Measurements from ENCODE around the gene SPATA2L.

SPATA2L gene

DNA sequence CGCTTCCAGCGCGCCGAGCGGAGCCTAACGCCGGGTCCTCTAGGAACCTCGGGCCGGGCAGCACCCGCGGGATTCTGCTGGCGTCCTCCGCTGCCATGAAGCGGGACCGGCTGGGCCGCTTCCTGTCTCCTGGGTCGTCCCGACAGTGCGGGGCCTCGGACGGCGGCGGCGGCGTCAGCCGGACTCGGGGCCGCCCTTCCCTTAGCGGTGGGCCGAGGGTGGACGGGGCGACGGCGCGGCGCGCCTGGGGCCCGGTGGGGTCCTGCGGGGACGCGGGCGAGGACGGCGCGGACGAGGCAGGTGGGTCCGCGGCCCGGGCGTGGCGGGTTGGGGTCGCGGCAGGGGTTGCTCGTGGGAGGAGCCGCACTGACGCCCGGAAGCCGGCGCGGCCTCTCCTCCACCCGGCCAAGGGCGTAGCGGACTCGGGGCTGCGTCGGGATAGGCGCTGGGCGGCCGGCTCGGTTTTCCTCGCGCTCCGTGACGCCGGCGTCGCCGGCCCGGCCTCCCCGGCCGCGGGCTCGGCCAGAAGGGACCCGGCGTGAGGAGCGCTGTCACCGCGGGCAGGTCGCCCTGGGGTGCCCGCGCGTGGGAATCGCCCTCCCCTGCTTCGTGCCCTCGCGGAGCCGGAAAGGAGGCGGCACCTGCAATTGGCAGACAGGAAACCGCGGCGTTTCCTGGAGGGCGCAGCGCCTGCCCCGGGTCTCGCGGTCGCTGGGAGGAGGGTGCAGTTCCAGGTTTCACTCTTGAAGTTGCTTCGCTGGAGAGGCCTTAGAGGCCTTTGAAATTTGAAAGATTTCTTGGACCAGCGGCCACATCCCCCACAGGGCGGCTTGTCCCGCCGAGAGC, 20.3 kb upstream of the SPATA2L start:
- peak overlapping the region; percentile 80 for H3K4me3 ChIP-seq (ENCODE audit: low read depth, low read length)
- DNase-seq (ENCODE audit: low read depth), result peak; percentile 82
- TF ChIP-seq, protein P1, sequence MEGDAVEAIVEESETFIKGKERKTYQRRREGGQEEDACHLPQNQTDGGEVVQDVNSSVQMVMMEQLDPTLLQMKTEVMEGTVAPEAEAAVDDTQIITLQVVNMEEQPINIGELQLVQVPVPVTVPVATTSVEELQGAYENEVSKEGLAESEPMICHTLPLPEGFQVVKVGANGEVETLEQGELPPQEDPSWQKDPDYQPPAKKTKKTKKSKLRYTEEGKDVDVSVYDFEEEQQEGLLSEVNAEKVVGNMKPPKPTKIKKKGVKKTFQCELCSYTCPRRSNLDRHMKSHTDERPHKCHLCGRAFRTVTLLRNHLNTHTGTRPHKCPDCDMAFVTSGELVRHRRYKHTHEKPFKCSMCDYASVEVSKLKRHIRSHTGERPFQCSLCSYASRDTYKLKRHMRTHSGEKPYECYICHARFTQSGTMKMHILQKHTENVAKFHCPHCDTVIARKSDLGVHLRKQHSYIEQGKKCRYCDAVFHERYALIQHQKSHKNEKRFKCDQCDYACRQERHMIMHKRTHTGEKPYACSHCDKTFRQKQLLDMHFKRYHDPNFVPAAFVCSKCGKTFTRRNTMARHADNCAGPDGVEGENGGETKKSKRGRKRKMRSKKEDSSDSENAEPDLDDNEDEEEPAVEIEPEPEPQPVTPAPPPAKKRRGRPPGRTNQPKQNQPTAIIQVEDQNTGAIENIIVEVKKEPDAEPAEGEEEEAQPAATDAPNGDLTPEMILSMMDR (IDR thresholded peaks at IDR 0.05; ENCODE audit: insufficient read depth, low read depth, low read length, missing control alignments), result no peak

DNA sequence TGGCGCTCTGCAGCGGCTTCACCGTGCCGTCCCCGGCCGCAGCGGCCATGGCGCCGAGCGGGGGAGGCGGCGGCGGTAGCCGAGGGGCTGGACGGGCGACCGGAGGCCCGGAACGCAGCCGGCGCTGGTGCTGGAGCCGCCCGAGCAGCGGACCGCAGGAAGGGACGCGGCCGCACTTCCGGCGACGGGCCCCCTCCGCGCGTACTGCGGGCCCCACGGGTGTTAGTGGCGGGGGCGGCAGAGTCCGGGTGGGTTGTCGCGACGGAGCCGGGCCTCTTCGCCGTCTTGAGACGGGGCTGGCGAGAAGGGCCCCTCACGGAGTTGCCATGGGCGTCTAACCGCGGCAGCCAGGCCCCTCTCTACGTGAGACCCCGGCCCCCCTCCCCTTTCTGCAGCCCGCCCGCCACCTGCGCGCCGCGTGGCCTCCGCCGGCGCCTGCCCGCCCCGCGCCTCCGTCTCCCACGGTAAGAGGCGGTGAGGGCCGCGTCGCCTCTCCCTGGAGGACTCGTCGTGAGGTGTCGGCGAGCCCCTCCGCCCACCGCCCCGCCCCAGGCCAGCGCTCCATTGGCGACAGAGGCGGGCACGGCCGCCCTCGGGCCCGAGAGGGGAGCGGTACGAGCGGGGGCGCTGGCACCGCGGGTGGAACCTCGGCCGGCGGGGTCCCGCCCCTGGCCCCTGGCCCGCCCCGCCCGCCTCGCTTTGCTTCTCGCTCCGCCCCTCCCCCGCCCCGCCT, 19.5 kb upstream of the SPATA2L start, which contains the start of the genes VPS9D1 and ZNF276:
VPS9D1 (minus strand) TSS at position 86 of the 733 bp plus-strand sequence; CDS start at position 49, 37 bp downstream.
ZNF276 (plus strand) TSS at position 725 of the 733 bp plus-strand sequence. CDS start 104 bp downstream, outside the sequence.
- DNase-seq (ENCODE audit: low read depth), result peak; percentile 88
- TF ChIP-seq, protein P1 (IDR thresholded peaks at IDR 0.05; ENCODE audit: insufficient read depth, low read depth, low read length, missing control alignments), result no peak
- peak within 1 kb of the TSS; percentile 80 for H3K4me3 ChIP-seq (ENCODE audit: low read depth, low read length)

DNA sequence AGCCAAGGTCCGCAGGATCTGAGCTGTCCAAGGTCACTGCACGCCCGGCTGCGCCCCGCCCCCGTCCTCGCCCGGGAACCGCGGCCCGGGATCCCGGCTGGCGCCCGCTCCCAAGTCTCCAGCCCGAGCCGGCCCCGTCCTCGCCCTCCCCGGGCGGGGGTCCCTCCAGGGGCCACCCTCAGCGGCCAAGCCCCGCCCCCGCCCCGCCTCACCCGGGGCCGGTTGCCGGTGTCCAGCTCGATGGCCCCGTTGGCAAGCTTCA, 19.0 kb upstream of the SPATA2L start:
- TF ChIP-seq, protein P1 (IDR thresholded peaks at IDR 0.05; ENCODE audit: insufficient read depth, low read depth, low read length, missing control alignments), result no peak
- no peak for DNase-seq (ENCODE audit: low read depth)
- H3K4me3 ChIP-seq (ENCODE audit: low read depth, low read length), result peak overlapping the region; percentile 80

DNA sequence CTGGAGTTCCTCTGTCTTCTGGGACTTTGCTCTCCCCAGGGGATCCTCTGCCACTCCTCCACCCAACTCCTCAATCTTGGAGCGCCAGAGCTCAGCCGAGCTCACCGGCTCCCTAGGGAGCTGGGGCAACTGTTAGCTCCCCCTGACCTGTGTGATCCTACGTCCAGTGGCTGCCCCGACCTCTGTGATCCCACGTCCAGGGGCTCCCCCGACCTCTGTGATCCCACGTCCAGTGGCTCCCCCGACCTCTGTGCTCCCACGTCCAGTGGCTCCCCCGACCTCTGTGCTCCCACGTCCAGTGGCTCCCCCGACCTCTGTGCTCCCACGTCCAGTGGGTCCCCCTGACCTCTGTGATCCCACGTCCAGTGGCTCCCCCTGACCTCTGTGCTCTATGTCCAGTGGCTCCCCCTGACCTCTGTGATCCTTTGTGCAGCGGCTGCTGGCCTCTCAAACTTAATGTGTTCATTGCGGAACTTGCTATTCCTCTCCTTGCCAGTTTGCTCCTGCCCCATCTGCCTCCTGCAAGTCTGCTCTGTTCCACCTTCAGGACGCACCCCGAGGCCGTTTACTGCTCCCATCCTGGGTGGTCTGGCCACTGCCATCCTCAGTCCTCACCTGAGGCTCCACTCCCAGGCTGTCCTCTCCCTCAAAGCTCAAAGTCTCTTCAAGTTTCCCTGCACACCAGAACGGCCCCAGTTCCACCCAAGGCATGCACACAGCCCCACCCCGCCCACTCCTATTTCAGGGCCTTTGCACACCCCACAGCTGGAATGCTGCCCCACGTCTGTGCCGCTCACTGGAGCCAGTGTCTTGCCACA, 16.4 kb upstream of the SPATA2L start:
- no peak for DNase-seq (ENCODE audit: low read depth)
- TF ChIP-seq, protein P1 (IDR thresholded peaks at IDR 0.05; ENCODE audit: insufficient read depth, low read depth, low read length, missing control alignments), result no peak
- no peak overlapping the region for H3K4me3 ChIP-seq (ENCODE audit: low read depth, low read length)

DNA sequence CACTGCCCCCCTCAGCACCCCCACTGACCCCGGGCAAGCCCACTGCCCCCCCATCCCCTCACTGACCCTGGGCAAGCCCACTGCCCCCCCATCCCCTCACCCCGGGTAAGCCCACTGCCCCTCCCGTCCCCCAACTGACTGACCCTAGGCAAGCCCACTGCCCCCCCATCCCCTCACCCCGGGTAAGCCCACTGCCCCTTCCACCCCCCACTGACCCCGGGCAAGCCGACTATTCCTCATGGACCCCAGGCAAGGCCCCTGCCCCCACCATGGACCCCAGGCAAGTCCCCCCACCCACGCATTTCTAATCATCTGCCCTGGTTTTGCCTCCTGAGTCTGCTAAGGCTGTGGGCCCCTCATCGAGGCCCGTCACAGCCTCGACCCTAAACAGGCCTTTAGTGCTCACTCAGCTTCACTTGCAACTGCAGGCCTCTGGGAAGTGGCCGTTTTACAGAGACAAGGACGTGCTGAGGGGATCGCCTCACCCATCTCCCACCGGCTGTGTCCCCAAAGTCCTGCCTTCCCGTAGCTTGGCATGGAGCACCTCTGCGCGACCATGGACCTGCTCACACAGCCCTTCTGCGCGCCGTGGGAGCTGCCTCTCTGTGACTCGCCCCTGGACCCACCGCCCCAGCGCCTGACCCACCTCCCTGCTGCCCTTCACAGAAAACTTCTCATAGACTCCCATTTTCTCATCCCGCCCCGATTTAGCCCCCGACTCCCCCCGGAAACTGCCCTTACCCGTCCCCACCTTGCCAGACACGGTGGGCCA, 15.6 kb upstream of the SPATA2L start:
- no peak overlapping the region for H3K4me3 ChIP-seq (ENCODE audit: low read depth, low read length)
- DNase-seq (ENCODE audit: low read depth), result no peak
- TF ChIP-seq, protein P1 (IDR thresholded peaks at IDR 0.05; ENCODE audit: insufficient read depth, low read depth, low read length, missing control alignments), result no peak

DNA sequence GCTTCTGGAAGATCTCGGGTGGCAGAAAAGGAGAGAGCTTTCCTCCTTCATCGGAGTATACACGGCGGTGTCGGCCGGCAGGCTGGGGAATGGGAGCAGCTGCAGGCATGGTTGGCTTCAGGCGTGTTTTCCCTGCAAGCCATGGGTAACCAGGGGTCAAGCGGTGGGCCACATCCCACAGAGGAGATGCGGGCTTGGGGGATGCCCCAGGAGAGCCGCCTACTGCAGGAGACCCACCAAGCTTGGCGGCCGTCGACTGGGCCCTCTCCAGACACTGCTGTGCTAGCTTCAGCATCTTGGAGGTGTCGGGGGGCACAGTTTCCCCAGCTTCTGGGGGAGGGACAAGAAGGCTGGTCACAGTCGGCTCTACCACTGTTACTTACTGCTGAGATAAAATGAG, 15.0 kb upstream of the SPATA2L start:
- no peak for DNase-seq (ENCODE audit: low read depth)
- TF ChIP-seq, protein P1 (IDR thresholded peaks at IDR 0.05; ENCODE audit: insufficient read depth, low read depth, low read length, missing control alignments), result no peak
- H3K4me3 ChIP-seq (ENCODE audit: low read depth, low read length), result no peak overlapping the region

Data from GM12865 (cell line).